NB4 (cell line): ENCODE measurements around the gene PDCD1.

Experiments
- CTCF ChIP-seq: IDR thresholded peaks from one replicate; pipeline ENCODE4 v1.5.1; 2012; ENCODE audit warnings: low read depth, low read length
- MAX ChIP-seq: IDR thresholded peaks from 2 replicates; pipeline ENCODE4 v1.6.1; 2011; ENCODE audit warnings: low read depth, low read length
- MYC ChIP-seq: IDR thresholded peaks from 2 replicates; pipeline ENCODE4 v1.6.1; 2011; ENCODE audit warnings: low read depth, low read length
- POLR2A ChIP-seq: IDR thresholded peaks from 2 replicates; pipeline ENCODE4 v1.6.1; 2011; ENCODE audit warnings: mild to moderate bottlenecking; ENCODE audit not compliant: insufficient read length; ENCODE audit errors: extremely low read depth

GRCh38 chr2:241817126-241817820 is 41.4 kb downstream of the PDCD1 start:
- TF ChIP-seq CTCF (no peak), POLR2A (no peak), MAX (no peak), MYC (no peak)
